Left lung (tissue), 10 donors: ENCODE measurements around the gene SBNO2. TPM values are rescaled to one million over a fixed set of nuclear protein-coding genes. Genes with fewer than 3 reads are reported as not detected.

Experiments used
- ATAC-seq: fragments of 200-7000 bp; cut with Tn5 transposase; one replicate; pipeline ENCODE4 v1.9.1; 2020; ENCODE audit warnings: moderate library complexity
- DNase-seq, 4 donors: peaks; one replicate each; pipeline ENCODE4 v3.0.0-alpha.2; 2013 to 2020
- H3K27ac ChIP-seq, 2 donors: fragments of 200-600 bp; sonication (generic) in 1 of 2; one replicate each; pipeline versions ENCODE4 v1.5.0 to v1.8.0; 2020 to 2021
- H3K27me3 ChIP-seq, 2 donors: fragments of 200-600 bp; sonication (generic) in 1 of 2; one replicate each; pipeline versions ENCODE4 v1.5.0 to v1.8.0; 2020 to 2021
- H3K36me3 ChIP-seq, 2 donors: fragments of 200-600 bp; sonication (generic) in 1 of 2; one replicate each; pipeline versions ENCODE4 v1.5.0 to v1.8.0; 2020 to 2021
- H3K4me1 ChIP-seq, 2 donors: fragments of 200-600 bp; one replicate each; pipeline ENCODE4 v1.8.0; 2021
- H3K4me3 ChIP-seq, 2 donors: fragments of 200-600 bp; sonication (generic) in 1 of 2; one replicate each; pipeline versions ENCODE4 v1.5.0 to v1.8.0; 2020 to 2021; ENCODE audit warnings: mild to moderate bottlenecking in 1 of 2
- H3K9me3 ChIP-seq, 2 donors: fragments of 200-600 bp; sonication (generic) in 1 of 2; one replicate each; pipeline versions ENCODE4 v1.5.0 to v1.8.0; 2020 to 2021
- CTCF ChIP-seq, 2 donors: fragments of 200-600 bp; sonication (generic) in 1 of 2; IDR thresholded peaks; one replicate each; pipeline versions ENCODE4 v1.5.0 to v1.8.0; 2021; ENCODE audit warnings: antibody characterized with exemption in 2 of 2
- intact Hi-C, 2 donors: fragments of 100-400 bp; cut with DNase I; formaldehyde crosslinking; loops; one replicate each; pipeline versions ENCODE4 v1.11.2 to v1.14.2; 2022
- polyA plus RNA-seq, 6 donors: library from polyadenylated mRNA; unstranded; fragments of 120-200 nt; gene quantifications; one replicate each; pipeline ENCODE4 v1.2.1, GENCODE V29; 2013; ENCODE audit not compliant: insufficient read length in 6 of 6
- total RNA-seq, 2 donors: library from RNA; stranded (reverse); fragmentation: NEBNext Ultra II Directional; extraction: Animal tissue kit (Norgen Biotek cat#: 25700); gene quantifications; one replicate each; pipeline ENCODE4 v1.2.1, GENCODE V29; 2021
- donor health status: DM: no; HTN: yes; CAD: no.
- donor health status: DM: no; HTN: no; CAD: no.

The SBNO2 gene
- total and polyA plus RNA-seq, 8 donors, result 17.9 to 119 (median 23.7) TPM

DNA sequence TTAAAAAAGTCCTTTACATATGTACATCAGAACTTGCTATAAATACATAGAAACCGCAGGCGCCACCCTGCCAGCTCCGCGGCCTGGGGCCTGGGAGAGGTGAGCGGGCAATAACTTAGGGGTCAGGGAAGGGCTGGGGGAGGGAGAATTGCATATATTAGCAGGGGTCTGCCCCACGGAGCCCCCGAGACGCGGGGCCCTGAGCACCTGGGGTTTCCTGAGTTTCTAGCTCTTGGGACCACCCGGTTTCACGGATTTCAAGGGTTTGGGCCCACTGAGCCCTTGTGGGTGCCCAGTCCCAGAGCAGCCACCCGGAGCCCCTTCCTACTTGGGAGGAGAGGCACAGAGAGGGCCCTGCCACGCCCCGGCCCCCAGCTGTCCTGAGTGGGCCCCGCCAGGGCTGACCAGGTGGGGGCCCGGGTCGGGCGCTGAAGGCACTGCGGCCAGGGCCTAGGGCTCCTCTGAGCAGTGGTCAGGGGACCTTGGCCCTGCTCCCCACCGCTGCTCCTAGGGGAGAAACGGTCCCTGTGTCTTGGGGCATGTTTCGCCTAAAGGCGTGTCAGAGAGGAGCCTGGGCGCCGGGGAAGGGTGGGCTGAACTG is 66.3 kb downstream of the SBNO2 start:
- Histone ChIP-seq H3K36me3 (peaks cover 0 to 70% of the 10 kb centered on the region in 2 donors), H3K27ac (peak overlapping the region in 1 of 2 donors; percentile 50), H3K4me1 (peaks cover 19 to 62% of the 10 kb centered on the region in 2 donors), H3K27me3 (no peaks in the 10 kb centered on the region), H3K4me3 (no peak overlapping the region), H3K9me3 (no peaks in the 10 kb centered on the region)
- no peak for ATAC-seq
- intact Hi-C loops, result no loop called here
- no peak for TF ChIP-seq CTCF (IDR thresholded peaks at IDR 0.05)
- no peak for DNase-seq

DNA sequence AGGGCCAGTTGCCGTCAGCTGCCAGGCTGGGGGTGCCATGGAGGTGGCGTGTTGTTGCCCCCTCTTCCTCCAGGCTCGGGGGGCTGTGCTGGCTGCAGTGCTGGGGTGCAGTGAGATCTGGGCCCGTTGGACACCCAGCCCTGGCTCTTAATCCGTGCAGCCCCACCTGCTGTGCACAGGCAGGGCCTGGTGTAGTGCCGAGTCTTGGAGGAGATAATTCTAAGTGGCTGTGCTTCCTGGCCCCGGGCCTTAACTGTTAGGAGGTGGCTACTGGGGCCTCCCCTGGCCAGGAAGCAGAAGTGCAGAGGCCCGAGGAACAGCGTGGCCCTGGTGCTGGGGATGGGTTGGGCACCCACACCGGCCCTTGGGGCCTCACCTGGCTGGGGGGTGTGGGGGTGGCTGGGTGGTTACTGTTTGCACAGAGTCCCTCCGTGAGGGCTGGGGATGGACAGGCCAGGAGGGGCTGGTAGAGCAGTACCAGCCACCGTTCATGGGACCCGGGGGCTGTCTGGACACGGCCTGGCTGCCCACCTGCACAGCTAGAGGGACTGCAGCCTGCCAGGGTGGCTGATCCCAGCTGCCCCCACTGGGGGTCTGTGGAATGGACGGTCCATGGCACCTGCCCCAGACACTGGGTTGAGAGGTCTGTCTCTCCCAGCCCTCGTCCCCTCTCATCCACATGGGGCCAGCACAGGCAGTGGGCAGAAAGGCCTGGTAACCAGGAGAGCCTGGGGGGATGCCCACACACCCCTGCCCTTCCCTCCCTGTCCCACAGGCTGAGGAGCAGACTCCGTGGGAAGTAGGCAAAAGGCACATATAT is 67.0 kb downstream of the SBNO2 start:
- no peak for TF ChIP-seq CTCF (IDR thresholded peaks at IDR 0.05)
- intact Hi-C loops, result no loop called here
- DNase-seq (no peak), ATAC-seq (peak; percentile 1)
- H3K36me3 ChIP-seq, result peaks cover 0 to 63% of the 10 kb centered on the region in 2 donors
- peaks cover 26 to 63% of the 10 kb centered on the region in 2 donors for H3K4me1 ChIP-seq
- H3K9me3 ChIP-seq, result no peaks in the 10 kb centered on the region
- peak overlapping the region in 1 of 2 donors; percentile 50 for H3K27ac ChIP-seq
- H3K4me3 ChIP-seq, result no peak overlapping the region
- H3K27me3 ChIP-seq, result no peaks in the 10 kb centered on the region

DNA sequence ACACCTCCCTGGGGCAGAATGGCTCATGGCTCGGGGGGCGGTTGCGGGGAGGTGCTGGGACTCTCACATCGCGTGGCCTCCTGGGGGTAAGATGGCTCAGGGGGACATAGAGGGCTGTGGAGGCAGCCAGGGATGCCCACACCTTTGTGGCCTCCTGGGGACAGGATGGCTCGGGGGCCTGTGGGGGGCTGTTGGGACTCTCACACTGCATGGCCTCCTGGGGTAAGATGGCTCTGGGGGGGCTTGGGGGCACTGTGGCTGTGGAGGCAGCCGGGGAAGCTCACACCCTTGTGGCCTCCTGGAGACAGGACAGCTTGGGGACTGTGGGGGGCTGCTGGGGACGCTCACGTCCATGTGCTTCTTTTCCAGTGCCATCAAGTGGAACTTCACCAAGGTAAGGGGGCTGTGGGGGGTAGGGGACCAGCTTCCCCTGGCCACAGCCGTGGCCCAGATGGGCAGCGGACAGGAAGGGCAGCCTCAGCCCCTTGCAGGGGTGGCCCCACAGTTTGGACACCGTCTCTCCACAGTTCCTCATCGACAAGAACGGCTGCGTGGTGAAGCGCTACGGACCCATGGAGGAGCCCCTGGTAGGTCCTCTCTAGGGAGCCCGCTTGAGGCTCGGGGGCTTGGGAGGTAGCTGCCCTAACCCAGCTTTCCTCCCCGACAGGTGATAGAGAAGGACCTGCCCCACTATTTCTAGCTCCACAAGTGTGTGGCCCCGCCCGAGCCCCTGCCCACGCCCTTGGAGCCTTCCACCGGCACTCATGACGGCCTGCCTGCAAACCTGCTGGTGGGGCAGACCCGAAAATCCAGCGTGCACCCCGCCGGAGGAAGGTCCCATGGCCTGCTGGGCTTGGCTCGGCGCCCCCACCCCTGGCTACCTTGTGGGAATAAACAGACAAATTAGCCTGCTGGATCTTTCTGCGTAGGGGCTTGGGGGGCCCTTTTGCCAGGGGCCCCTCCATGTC is 67.9 kb downstream of the SBNO2 start:
- peak overlapping the region in 1 of 2 donors; percentile 50 for H3K27ac ChIP-seq
- H3K4me1 ChIP-seq, result peaks cover 35 to 70% of the 10 kb centered on the region in 2 donors
- intact Hi-C loops, result no loop called here
- H3K4me3 ChIP-seq, result no peak overlapping the region
- no peak for DNase-seq
- no peak for TF ChIP-seq CTCF (IDR thresholded peaks at IDR 0.05)
- no peaks in the 10 kb centered on the region for H3K9me3 ChIP-seq
- H3K36me3 ChIP-seq, result peaks cover 0 to 54% of the 10 kb centered on the region in 2 donors
- no peaks in the 10 kb centered on the region for H3K27me3 ChIP-seq
- ATAC-seq, result no peak

GRCh38 chr19:1105008-1105872 is 68.8 kb downstream of the SBNO2 start:
- no peak for TF ChIP-seq CTCF (IDR thresholded peaks at IDR 0.05)
- Histone ChIP-seq H3K9me3 (no peaks in the 10 kb centered on the region), H3K27me3 (no peaks in the 10 kb centered on the region), H3K4me1 (peaks cover 41 to 79% of the 10 kb centered on the region in 2 donors), H3K36me3 (peaks cover 0 to 45% of the 10 kb centered on the region in 2 donors), H3K27ac (peak overlapping the region; percentile 95 to 97), H3K4me3 (peak overlapping the region; percentile 62 to 71)
- no peak for ATAC-seq
- intact Hi-C loops, result no loop called here
- peak in 1 of 4 donors; percentile 50 for DNase-seq
